ENCODE measurements around the gene SLIT3. TPM values are rescaled to one million over a fixed set of nuclear protein-coding genes. Genes with fewer than 3 reads are reported as not detected.

Gene SLIT3
- total and polyA plus RNA-seq, 4 donors: 4.6 to 48.5 (median 19.8) TPM

- Histone ChIP-seq H3K9ac (ENCODE audit: insufficient read depth in 1 of 2, low read length in 2 of 2) (no peak overlapping the region), H3K4me3 (no peak overlapping the region), H3K27me3 (ENCODE audit: control insufficient read depth in 3 of 3, insufficient read depth in 3 of 3, low read length in 2 of 3) (no peaks in the 10 kb centered on the region), H3K4me1 (ENCODE audit: control insufficient read depth in 5 of 5, insufficient read depth in 5 of 5, low read length in 5 of 5) (peaks cover 0 to 20% (median 5%) of the 10 kb centered on the region in 5 donors), H3K36me3 (ENCODE audit: control insufficient read depth in 4 of 4, insufficient read depth in 4 of 4, low read length in 4 of 4) (no peaks in the 10 kb centered on the region), H3K27ac (ENCODE audit: low read depth in 1 of 2, low read length in 1 of 2) (no peak overlapping the region), H3K9me3 (ENCODE audit: control insufficient read depth in 4 of 4, insufficient read depth in 3 of 4, low read length in 3 of 4) (no peaks in the 10 kb centered on the region)
- ATAC-seq (ENCODE audit: insufficient read depth, low FRiP score) (no peak), DNase-seq (no peak)
- WGBS, 2 donors: 77 to 80% methylated on average over 8 of the region's 8 CpGs
- TF ChIP-seq CTCF (IDR thresholded peaks at IDR 0.05; ENCODE audit: control extremely low read depth, extremely low read depth): no peak
Measured at GRCh38 chr5:168969326-168969886, 331.5 kb downstream of the SLIT3 start.

GRCh38 chr5:168967882-168968620 lies 332.9 kb downstream of the SLIT3 start:
- Histone ChIP-seq H3K27me3 (ENCODE audit: control insufficient read depth in 3 of 3, insufficient read depth in 3 of 3, low read length in 2 of 3) (no peaks in the 10 kb centered on the region), H3K36me3 (ENCODE audit: control insufficient read depth in 4 of 4, insufficient read depth in 4 of 4, low read length in 4 of 4) (no peaks in the 10 kb centered on the region), H3K27ac (ENCODE audit: low read depth in 1 of 2, low read length in 1 of 2) (no peak overlapping the region), H3K4me1 (ENCODE audit: control insufficient read depth in 5 of 5, insufficient read depth in 5 of 5, low read length in 5 of 5) (peaks cover 0 to 7% (median 4%) of the 10 kb centered on the region in 5 donors), H3K4me3 (no peak overlapping the region), H3K9me3 (ENCODE audit: control insufficient read depth in 4 of 4, insufficient read depth in 3 of 4, low read length in 3 of 4) (no peaks in the 10 kb centered on the region), H3K9ac (ENCODE audit: insufficient read depth in 1 of 2, low read length in 2 of 2) (no peak overlapping the region)
- DNase-seq: no peak
- ATAC-seq (ENCODE audit: insufficient read depth, low FRiP score): no peak
- 63 to 74% methylated on average over 7 of the region's 7 CpGs for WGBS, 2 donors
- TF ChIP-seq CTCF (IDR thresholded peaks at IDR 0.05; ENCODE audit: control extremely low read depth, extremely low read depth): no peak

DNA sequence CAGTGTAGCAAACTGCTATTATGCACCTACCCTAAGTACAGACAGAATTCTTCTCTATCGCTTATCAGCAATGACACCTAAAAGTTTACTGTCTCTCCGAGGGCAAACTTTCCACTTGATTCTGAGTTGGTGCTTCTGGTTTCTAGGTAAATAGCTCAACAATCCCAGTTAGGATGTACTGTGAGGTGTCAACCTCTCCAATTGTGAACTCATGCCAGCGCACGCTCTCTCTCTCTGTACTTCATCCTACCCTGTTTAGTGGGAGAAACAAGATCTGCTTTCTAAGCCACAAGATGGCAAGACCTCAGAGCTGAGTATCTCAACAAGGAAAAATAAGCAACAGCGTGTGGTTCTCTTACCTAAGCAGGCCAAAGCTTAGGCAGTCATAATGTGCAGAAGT lies 335.3 kb downstream of the SLIT3 start:
- no peaks in the 10 kb centered on the region for H3K9me3 ChIP-seq (ENCODE audit: control insufficient read depth in 4 of 4, insufficient read depth in 3 of 4, low read length in 3 of 4)
- no peak for DNase-seq
- no peak overlapping the region for H3K27ac ChIP-seq (ENCODE audit: low read depth in 1 of 2, low read length in 1 of 2)
- ATAC-seq (ENCODE audit: insufficient read depth, low FRiP score): no peak
- no peaks in the 10 kb centered on the region for H3K36me3 ChIP-seq (ENCODE audit: control insufficient read depth in 4 of 4, insufficient read depth in 4 of 4, low read length in 4 of 4)
- peaks cover 0 to 13% (median 5%) of the 10 kb centered on the region in 5 donors for H3K4me1 ChIP-seq (ENCODE audit: control insufficient read depth in 5 of 5, insufficient read depth in 5 of 5, low read length in 5 of 5)
- H3K9ac ChIP-seq (ENCODE audit: insufficient read depth in 1 of 2, low read length in 2 of 2): no peak overlapping the region
- H3K27me3 ChIP-seq (ENCODE audit: control insufficient read depth in 3 of 3, insufficient read depth in 3 of 3, low read length in 2 of 3): no peaks in the 10 kb centered on the region
- H3K4me3 ChIP-seq: no peak overlapping the region
- WGBS, 2 donors: 84 to 93% methylated on average over 5 of the region's 5 CpGs
- TF ChIP-seq CTCF (IDR thresholded peaks at IDR 0.05; ENCODE audit: control extremely low read depth, extremely low read depth): no peak
